HG02623 (cell line): ENCODE data around the gene SCAMP3.
"Not testable (repeated sequence)": the region's sequence is repeated elsewhere in the genome, so short reads cannot be mapped to it uniquely, and the experiment has no call there.

Experiments
- ATAC-seq: cut with Tn5 transposase; IDR thresholded peaks from one replicate; pipeline ENCODE4 v1.9.1; 2021; ENCODE audit warnings: moderate library complexity; ENCODE audit not compliant: unreplicated experiment

The SCAMP3 gene

DNA sequence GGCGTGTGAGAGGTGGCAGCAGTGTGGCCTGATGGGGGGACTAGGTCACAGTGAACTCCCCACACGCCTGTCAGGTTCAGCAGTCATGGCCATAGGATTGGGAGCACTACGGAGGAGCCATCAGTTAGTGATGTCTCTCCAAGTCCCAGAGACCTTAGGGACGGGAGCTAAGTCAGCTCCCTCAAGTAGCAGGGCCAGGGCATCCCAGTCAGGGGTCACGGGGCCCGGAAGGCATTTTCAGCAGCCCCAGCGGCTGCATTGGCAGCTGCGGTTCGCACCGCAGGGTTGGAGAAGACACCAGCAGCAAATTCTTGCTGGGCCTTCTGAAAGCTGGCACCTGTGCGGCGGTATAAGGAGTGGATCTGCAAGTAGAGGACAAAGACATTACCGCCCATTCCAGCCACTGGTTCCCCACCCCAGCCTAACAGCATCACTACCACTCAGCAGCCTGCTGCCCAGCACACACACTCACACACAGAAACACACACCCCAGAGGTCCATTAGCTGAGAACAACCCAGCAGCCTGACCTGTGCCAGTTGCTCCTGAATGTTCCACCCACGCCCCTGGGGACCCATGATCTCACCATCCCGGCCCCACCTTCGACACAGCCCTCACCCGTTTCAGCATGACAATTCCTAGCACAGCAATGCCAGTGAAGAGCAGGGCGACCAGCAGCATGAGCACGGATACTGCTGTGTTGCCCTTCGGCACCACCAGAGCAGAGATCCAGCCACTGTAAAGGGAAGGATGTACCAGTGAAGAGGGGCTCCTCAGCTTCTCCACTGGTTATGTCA lies 5.9 kb downstream of the SCAMP3 start:
- no peak for ATAC-seq

DNA sequence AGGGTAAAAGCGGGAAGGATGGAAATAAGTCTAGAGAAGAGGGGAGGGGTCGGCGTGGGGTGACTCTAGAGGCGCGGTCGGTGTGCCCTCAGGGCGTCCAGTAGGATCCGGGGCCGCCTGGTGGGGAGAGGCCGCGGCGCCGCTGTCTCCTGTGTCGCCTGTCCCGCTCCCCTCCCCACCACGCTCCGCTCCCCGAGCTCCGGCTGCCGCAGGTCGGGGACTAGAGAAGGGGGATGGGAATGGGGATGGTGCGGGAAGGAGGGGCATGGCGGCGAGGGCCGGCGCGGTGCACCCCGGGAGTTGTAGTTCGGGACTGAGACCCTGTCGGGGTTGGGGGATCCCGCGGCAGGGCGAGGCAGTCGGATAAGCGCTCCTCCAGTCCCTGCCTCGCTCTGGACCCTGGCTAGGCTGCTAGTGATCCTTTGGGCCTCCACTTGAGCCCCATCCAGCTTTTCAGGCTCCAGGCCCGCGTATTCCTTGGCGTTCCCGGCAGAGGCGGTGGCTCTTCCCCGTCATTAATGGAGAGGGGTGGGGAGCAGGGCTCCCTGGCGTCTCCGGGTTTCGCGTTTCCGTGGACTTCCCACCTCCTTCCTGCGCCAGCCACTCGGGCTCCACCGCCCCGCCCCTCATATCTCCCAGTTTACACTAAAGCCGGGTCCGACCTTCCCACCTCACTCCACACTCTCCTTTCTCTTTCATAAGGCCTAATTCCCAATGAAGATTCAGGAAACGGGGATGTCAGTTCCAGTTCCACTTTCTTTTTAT lies 6.7 kb downstream of the SCAMP3 start, which contains the start of gene ENTREP3:
ENTREP3 (minus strand) TSS at position 241 of the 765 bp plus-strand sequence. CDS start 606 bp downstream, outside the sequence.
- peak; percentile 42 for ATAC-seq

DNA sequence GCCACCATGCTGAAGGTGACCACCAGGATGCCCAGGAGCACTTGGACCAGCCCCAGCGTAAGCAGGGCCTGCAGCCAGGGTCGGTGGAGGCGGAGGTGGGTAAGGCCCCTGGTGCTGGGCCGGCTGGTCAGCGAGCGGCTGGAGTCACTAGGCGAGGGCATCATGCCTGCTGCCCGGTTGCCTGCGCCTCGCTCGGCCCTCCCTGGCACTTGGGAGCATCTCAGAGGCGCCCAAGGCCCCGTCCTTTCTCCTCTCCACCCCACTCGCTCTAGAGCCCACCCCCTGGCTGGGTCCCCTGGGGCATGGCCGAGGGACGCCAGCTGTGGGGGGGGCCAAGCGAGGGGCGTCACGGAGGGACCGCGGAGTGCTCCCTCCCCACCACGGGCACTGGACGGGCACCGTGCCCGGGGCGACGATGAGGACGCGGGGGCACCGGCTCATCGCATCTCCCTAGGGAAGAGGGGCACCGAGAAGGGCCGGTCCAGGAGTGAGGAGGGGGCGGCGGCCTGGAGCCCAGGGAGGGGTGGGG lies 7.4 kb downstream of the SCAMP3 start:
- ATAC-seq, result no peak

GRCh38 chr1:155254228-155254713 lies 7.9 kb downstream of the SCAMP3 start:
- ATAC-seq, result no peak

DNA sequence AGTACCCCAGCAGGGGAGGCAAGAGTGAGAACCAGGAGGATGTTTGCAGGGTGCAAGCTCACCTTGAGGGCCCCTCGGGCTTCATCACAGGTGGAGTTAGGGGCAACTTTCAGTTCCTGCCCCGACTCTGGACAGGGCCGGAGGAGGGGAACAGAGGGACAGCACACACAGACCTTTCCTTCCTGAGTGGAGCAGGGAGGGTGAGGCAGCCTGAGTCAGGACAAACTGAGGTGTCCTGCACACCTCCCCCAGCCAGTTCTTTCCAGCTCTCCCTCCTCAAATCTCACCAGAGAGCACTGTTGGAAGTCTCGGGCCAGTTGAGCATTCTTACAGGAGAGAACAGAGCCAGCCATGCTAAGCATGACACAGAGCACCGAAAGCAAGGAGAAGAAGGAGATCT lies 8.4 kb downstream of the SCAMP3 start:
- no peak for ATAC-seq

- no peak for ATAC-seq
Measured at GRCh38 chr1:155253208-155253607, 9.0 kb downstream of the SCAMP3 start.

- no peak for ATAC-seq
Measured at GRCh38 chr1:155251566-155251965, 10.6 kb downstream of the SCAMP3 start.

GRCh38 chr1:155250633-155251449 lies 11.3 kb downstream of the SCAMP3 start:
- peak; percentile 78 for ATAC-seq

DNA sequence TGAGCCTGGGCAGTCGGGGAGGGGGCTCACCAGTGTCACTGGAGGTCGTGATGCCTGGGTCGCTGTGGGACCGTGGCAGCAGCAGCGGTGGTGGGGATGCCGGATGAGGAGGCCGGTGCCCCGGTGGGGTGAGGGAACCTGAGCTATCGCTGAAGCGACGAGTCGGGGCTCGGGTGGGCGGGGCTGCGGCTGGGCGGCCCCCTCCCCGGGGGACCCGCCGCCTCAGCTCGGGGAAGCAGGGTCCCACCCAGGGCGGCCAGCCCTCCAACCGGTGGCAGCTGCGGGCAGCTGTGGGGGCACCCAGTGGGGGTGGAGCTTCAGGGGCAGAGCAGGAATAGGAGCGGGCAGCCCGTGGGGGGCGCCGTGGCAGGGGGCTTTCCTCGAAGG lies 11.9 kb downstream of the SCAMP3 start:
- ATAC-seq, result no peak

DNA sequence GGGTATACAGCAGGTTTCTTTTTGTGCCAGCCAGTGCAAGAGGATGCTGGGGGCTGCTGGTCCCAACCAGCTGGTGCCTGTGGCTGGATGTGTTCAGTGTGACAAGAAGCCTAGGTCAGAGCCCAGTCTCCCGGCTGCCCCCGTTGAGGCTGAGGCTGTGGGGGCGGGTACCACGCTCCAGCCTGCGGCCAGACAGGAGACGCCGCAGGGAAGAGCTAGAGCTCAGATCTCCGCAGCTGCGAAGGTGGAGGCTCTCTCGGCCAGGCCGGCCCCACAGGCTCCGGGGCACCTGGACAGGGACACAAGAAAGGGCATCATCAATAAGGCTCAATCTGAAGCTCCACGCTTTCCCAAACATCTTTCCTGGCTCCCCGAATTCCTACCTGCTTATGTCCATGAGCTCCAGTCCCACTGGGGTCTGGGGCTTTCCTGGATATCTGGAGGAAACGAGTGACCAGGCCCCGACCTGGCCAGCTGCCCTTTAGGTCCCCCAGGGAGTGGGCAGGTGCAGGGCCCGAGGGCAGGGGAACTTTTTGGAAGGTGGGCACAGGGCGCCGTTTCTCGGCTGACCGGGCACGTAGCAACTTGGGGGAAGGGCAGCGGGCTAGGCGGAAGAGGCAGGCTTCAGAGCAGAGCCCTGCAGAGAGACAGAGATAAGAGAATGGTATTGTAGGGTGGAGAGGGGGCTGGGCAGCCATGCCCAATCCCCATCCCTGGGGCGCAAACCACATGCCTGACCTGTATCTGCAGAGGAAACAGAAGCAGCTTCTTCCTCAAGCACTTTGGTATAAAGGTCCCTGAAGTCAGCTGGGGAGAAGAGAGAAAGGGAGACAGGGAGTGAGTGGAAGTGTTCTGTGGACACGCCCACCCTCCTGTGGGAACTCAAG lies 14.2 kb downstream of the SCAMP3 start:
- no peak for ATAC-seq

DNA sequence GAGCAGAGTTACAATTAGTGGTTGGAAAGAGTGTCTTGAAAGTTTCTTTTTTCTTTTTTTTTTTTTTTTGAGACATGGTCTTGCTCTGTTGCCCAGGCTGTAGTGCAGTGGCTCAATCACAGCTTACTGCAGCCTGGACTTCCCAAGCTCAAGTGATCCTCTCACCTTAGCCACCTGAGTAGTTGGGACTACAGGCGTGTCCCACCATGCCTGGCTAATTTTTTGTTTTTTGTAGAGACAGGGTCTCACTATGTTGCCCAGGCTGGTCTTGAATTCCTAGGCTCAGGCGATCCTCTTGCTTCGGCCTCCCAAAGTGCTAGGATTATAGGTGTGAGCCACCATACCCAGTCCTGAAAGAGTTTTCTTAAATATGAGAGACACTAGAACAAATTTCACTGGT lies 15.4 kb downstream of the SCAMP3 start:
- ATAC-seq, result not testable (repeated sequence)

DNA sequence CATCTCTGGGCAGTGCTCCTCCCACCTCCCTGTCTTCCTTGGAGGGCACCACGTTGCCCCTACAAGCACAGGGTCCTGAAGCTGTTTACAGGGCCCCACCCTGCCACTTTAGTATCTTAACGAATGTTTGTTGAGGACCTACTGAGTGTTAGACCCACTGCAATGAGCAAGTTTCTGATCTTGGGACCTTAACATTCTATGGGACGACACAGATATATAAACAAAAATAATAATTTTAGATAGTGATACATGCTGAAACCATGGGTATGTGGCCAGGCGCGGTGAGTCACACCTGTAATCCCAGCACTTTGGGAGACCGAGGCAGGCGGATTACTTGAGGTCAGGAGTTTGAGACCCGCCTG lies 17.0 kb downstream of the SCAMP3 start:
- no peak for ATAC-seq

DNA sequence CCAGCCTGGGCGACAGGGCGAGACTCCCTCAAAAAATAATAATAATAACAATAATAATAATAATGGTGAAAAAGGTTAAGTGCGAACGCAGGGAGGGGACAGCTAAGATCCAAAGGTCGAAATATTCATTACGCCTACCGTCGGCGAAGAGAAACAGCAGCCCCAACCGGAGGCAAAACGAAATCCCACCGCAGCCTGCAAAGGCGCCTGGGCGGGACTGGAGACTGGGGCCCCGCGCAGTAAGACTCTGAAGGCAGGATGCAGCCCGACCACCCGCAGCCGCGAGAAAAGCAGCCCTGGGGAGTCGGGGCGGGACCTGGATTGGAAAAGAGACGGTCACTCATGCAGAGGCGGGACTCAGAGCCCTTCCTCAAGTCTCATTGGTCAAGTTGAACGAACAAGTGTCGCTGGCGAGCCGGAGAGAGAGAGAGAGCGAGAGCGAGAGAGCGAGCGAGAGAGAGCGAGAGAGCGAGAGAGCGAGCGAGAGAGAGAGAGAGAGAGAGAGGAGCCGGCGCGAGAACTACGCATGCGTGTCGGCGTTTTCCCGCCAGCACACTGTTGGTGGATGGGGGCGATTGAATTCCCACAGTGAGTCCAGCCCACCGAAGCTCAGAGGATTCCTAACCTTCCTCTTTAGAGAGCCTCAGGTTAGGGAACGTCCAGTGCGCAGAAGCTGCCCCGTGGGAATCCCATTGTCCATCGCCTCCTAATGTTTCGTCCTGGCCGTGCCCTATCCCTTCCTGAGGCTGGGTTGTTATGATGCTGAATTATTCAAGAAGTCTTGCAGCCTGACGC lies 17.6 kb downstream of the SCAMP3 start:
- ATAC-seq, result peak; percentile 91

DNA sequence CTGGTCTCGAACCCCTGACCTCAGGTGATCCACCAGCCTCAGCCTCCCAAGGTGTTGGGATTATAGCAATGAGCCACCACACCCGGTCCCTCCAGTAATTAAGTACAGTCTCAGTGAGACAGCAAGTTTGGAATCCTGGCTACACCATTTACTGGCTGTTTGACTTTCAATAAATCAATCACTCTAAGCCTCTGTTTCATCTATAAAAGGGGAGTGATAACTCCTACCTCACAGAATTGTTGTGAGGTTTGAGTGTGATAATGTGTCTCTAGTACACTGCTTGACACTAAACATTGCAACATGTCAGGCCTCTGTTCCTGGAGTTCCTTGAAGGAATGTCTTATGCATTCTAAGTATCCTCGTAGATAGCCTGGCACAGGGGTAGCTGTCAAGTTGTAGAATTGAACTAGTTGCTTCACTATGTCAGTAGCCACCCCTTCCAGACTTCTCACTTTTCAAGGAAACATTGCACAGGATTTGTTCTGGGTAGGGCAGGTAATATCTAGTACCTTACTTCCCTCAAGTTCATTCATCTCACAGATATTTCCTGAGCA lies 19.3 kb downstream of the SCAMP3 start:
- ATAC-seq, result no peak

- ATAC-seq, result no peak
Measured at GRCh38 chr1:155241841-155242264, 20.3 kb downstream of the SCAMP3 start.

DNA sequence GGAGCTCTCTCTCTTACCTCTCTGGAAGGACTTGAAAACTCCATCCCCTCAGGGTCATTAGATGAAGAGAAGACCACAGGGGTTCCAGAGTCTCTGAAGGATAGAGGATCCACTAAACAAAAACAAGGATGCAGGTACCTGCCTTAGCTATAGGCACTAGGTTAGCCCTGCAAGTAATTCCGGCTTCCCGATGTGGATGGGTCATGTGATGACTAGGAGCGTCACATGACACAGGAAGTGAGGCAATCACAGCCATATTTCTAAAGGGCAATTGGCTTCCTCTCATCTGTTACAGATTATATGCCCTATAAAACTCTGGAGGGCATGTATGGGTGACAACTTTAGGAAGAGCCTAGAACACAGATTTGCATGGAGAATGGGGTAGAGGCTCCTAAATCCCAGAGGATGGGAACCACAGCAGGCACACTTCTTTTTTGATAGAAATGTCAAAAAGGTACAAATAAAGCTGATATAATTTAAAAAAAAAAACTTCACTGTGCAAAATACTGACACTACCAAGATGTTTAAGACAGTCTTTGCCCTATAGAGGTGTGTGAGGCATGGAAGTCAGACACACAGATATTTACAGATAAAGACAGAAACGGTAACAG lies 21.0 kb downstream of the SCAMP3 start:
- no peak for ATAC-seq

- no peak for ATAC-seq
Measured at GRCh38 chr1:155236451-155236850, 25.7 kb downstream of the SCAMP3 start.

DNA sequence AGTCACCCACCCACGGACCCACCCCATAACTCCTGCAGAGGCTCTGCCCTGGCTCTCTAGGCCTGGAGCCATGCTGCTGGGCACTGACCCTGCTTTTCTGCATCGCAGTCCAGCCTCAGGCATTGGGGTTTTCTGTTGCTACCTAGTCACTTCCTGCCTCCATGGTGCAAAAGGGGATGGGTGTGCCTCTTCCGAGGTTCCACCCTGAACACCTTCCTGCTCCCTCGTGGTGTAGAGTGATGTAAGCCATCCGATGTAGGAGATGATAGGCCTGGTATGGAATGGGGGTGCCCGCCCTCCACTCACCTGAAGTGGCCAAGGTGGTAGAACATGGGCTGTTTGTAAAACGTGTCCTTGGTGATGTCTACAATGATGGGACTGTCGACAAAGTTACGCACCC lies 26.8 kb downstream of the SCAMP3 start:
- not testable (repeated sequence) for ATAC-seq
